GM10248 (cell line): ENCODE data around the gene GLIPR2.
"Not testable (repeated sequence)": the region's sequence is repeated elsewhere in the genome, so short reads cannot be mapped to it uniquely, and the experiment has no call there.

ENCODE experiments used
- CTCF ChIA-PET: fragments of 300-600 bp; sonication (Branson Sonifier 250); formaldehyde crosslinking; extraction: SDS; loops from one replicate; lab custom pipeline; 2021; ENCODE audit warnings: antibody characterized with exemption; lab: Yijun Ruan, JAX
- POLR2A ChIA-PET: fragments of 350-650 bp; sonication (Branson Sonifier 250); formaldehyde crosslinking; extraction: SDS; loops from one replicate; lab custom pipeline; 2020; ENCODE audit warnings: antibody characterized with exemption; lab: Yijun Ruan, JAX
- DNase-seq: peaks from one replicate; pipeline ENCODE4 v3.0.0; 2012; ENCODE audit errors: extremely low spot score
- CTCF ChIP-seq: IDR thresholded peaks from 2 replicates; pipeline ENCODE4 v1.5.1; 2012; ENCODE audit warnings: mild to moderate bottlenecking, low read depth; ENCODE audit errors: extremely low read depth, missing control alignments, control extremely low read depth

GLIPR2 gene

GRCh38 chr9:36136272-36136893 is at the start of gene GLIPR2:
TSS of gene GLIPR2 (plus strand) at chr9:36136733. CDS start at chr9:36136779, 46 bp downstream.
- POLR2A ChIA-PET = no interaction called here
- peak; percentile 18 for TF ChIP-seq CTCF
- peak; percentile 95 for DNase-seq
- CTCF ChIA-PET = interaction anchor here (0.7 to 2.3 kb wide), 10 partner anchors 8 to 35 kb away, joined by 3 to 14 read pairs (median 4); no protein-coding TSS in a partner anchor

DNA sequence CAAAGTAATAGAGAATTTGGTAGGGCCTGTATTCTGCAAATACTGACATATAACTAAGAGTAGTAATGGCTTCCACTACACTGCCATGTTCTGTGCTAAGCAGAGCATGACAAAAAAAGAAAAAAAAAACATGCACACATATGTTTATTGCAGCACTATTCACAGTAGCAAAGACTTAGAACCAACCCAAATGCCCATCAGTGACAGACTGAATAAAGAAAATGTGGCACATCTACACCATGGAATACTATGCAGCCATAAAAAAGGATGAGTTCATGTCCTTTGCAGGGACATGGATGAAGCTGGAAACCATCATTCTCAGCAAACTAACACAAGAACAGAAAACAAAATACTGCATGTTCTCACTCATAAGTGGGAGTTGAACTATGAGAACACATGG is 49.5 kb upstream of the GLIPR2 start:
- DNase-seq, POLR2A ChIA-PET: not testable (repeated sequence)
- CTCF ChIA-PET = interaction anchor here (1.3 to 4.5 kb wide), 4 partner anchors 15 to 205 kb away, joined by 3 to 27 read pairs (median 8); no protein-coding TSS in a partner anchor

DNA sequence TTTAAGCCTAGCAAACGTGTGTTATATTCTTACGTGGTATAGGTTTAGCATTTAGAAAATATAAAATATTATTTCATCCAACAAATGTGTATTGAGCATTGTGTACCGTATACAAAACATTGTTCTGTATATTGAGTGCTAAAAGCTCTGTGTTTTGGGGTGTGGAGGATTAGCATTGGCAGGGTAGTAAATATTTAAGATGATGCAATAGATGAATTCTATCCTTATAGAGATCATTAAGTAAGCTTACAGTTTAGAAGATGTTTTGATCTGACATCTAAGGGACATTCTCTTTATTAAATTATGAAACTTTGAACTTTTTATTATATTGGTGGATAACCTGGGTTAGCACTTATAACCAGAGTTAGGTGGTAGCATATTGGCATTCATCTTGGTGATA is 48.5 kb upstream of the GLIPR2 start:
- ChIA-PET POLR2A (no interaction called here), CTCF (interaction anchor here (1.0 to 4.5 kb wide), 4 partner anchors 14 to 206 kb away, joined by 3 to 27 read pairs (median 4); no protein-coding TSS in a partner anchor)
- DNase-seq = no peak
- TF ChIP-seq CTCF = no peak

GRCh38 chr9:36091026-36091953 is 45.2 kb upstream of the GLIPR2 start:
- no peak for TF ChIP-seq CTCF
- ChIA-PET CTCF (interaction anchor here (0.9 to 4.5 kb wide), 3 partner anchors 11 to 13 kb away, joined by 3 to 27 read pairs (median 12); no protein-coding TSS in a partner anchor), POLR2A (no interaction called here)
- DNase-seq = no peak

- ChIA-PET CTCF (interaction anchor here (0.9 to 1.8 kb wide), 5 partner anchors 10 to 98 kb away, joined by 3 to 12 read pairs (median 3); partner anchors contain the start of gene CLTA), POLR2A (interaction anchor here (0.6 kb wide), 1 partner anchor 21 kb away, joined by 3 read pairs; no protein-coding TSS in a partner anchor)
- DNase-seq = no peak
- TF ChIP-seq CTCF = no peak
These were observed 44.5 kb upstream of the GLIPR2 start for GRCh38 chr9:36092014-36092413.

- POLR2A ChIA-PET = interaction anchor here (0.6 kb wide), 1 partner anchor 20 kb away, joined by 3 read pairs; no protein-coding TSS in a partner anchor
- CTCF ChIA-PET = interaction anchor here (0.7 to 1.8 kb wide), 7 partner anchors 9 to 266 kb away, joined by 3 to 12 read pairs (median 3); partner anchors contain the start of gene CLTA
- DNase-seq = peak; percentile 62
- TF ChIP-seq CTCF = no peak
These were observed 43.9 kb upstream of the GLIPR2 start for GRCh38 chr9:36092509-36093215.
